ENCODE results near the gene NLRP12. TPM values are rescaled to one million over a fixed set of nuclear protein-coding genes. Genes with fewer than 3 reads are reported as not detected.

Gene NLRP12
- polyA plus RNA-seq, 2 of the 4 experiments (the other 2 are of a cell fraction) = 0.03 TPM

GRCh38 chr19:53786744-53787143 lies 37.4 kb downstream of the NLRP12 start:
- Histone ChIP-seq H3K4me3 (no peak overlapping the region), H3K9me3 (0 out of 3 replicates have a peak, but pooled peaks cover 6% of the 10 kb centered on the region), H3K27ac (no peak overlapping the region), H3K4me2 (no peak overlapping the region), H3K4me1 (no peaks in the 10 kb centered on the region)
- ChIA-PET CTCF (no interaction called here), POLR2A (no interaction called here)
- DNase-seq (ENCODE audit: low read depth in 1 of 2, low spot score in 1 of 2) (no peak), ATAC-seq (no peak), FAIRE-seq (no peak)
- 62% methylated on average over 7 of the region's 7 CpGs for WGBS (ENCODE audit: missing lambda C conversion rate)
- no peak for TF ChIP-seq USF2 (IDR thresholded peaks at IDR 0.05)
- TF ChIP-seq, protein P1, sequence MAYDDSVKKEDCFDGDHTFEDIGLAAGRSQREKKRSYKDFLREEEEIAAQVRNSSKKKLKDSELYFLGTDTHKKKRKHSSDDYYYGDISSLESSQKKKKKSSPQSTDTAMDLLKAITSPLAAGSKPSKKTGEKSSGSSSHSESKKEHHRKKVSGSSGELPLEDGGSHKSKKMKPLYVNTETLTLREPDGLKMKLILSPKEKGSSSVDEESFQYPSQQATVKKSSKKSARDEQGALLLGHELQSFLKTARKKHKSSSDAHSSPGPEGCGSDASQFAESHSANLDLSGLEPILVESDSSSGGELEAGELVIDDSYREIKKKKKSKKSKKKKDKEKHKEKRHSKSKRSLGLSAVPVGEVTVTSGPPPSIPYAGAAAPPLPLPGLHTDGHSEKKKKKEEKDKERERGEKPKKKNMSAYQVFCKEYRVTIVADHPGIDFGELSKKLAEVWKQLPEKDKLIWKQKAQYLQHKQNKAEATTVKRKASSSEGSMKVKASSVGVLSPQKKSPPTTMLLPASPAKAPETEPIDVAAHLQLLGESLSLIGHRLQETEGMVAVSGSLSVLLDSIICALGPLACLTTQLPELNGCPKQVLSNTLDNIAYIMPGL (CRISPR knock-in tag; IDR thresholded peaks at IDR 0.05; ENCODE audit: borderline replicate concordance) = no peak
- TF ChIP-seq FOXS1 (CRISPR knock-in tag; IDR thresholded peaks at IDR 0.05) = no peak
- TF ChIP-seq, protein P2, sequence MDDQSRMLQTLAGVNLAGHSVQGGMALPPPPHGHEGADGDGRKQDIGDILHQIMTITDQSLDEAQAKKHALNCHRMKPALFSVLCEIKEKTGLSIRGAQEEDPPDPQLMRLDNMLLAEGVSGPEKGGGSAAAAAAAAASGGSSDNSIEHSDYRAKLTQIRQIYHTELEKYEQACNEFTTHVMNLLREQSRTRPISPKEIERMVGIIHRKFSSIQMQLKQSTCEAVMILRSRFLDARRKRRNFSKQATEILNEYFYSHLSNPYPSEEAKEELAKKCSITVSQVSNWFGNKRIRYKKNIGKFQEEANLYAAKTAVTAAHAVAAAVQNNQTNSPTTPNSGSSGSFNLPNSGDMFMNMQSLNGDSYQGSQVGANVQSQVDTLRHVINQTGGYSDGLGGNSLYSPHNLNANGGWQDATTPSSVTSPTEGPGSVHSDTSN (IDR thresholded peaks at IDR 0.05) = no peak
- no peak for TF ChIP-seq CBX2 (IDR thresholded peaks at IDR 0.05; ENCODE audit: borderline replicate concordance, low read depth)
- TF ChIP-seq, protein P3, sequence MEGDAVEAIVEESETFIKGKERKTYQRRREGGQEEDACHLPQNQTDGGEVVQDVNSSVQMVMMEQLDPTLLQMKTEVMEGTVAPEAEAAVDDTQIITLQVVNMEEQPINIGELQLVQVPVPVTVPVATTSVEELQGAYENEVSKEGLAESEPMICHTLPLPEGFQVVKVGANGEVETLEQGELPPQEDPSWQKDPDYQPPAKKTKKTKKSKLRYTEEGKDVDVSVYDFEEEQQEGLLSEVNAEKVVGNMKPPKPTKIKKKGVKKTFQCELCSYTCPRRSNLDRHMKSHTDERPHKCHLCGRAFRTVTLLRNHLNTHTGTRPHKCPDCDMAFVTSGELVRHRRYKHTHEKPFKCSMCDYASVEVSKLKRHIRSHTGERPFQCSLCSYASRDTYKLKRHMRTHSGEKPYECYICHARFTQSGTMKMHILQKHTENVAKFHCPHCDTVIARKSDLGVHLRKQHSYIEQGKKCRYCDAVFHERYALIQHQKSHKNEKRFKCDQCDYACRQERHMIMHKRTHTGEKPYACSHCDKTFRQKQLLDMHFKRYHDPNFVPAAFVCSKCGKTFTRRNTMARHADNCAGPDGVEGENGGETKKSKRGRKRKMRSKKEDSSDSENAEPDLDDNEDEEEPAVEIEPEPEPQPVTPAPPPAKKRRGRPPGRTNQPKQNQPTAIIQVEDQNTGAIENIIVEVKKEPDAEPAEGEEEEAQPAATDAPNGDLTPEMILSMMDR (IDR thresholded peaks at IDR 0.05) = no peak
- no peak for TF ChIP-seq SREBF2 (IDR thresholded peaks at IDR 0.05)
- TF ChIP-seq HOXA7 (CRISPR knock-in tag; IDR thresholded peaks at IDR 0.05) = no peak

DNA sequence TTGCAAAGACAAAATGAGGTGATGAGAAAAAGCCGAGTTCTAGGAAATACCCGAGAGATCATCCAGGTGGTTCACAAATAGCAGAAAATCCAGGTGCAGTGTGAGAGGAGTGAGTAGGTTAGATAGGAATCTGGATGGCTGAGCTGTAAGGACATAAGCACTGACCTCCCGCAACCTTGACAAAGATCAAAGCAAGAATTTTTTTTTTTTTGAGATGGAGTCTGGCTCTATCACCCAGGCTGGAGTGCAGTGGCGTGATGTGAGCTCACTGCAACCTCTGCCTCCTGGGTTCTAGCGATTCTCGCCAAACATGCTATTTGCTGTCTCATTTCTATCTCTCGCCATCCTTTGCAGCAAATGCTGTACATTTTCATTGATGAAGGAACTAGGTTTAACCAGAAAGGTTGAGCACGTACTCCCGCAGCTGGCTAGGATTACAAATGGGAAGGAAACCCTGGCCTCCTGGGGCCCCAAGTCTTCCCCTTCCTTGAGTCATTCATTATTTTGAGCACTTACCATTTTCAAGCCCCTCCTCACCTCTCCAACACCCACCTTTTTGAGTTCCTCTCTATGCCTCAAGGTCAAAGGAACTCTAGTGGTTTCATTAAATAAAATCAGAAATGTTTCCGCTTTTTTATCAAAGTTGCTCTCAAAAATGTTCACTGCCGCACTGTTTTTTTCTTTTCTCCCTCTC lies 38.8 kb downstream of the NLRP12 start:
- WGBS (ENCODE audit: missing lambda C conversion rate) = 48% methylated on average over 11 of the region's 11 CpGs
- TF ChIP-seq CHD2 (IDR thresholded peaks at IDR 0.05; ENCODE audit: low read length, partially characterized antibody) = no peak
- no peak for TF ChIP-seq E2F6 (IDR thresholded peaks at IDR 0.05; ENCODE audit: borderline replicate concordance, low read depth)
- TF ChIP-seq ZNF302 (CRISPR knock-in tag; IDR thresholded peaks at IDR 0.05) = no peak
- TF ChIP-seq MAX (IDR thresholded peaks at IDR 0.05) = no peak
- no peak for TF ChIP-seq FOSB (CRISPR knock-in tag; IDR thresholded peaks at IDR 0.05)
- TF ChIP-seq EHF (CRISPR knock-in tag; IDR thresholded peaks at IDR 0.05) = no peak
- TF ChIP-seq EHMT2 (IDR thresholded peaks at IDR 0.05; ENCODE audit: low read depth) = no peak
- no peak overlapping the region for H3K4me2 ChIP-seq
- FAIRE-seq (no peak), ATAC-seq (no peak), DNase-seq (ENCODE audit: low read depth in 1 of 2, low spot score in 1 of 2) (no peak)
- H3K4me1 ChIP-seq = no peaks in the 10 kb centered on the region
- ChIA-PET CTCF (interaction anchor here (0.6 to 1.2 kb wide), 4 partner anchors 8 to 365 kb away, joined by 3 read pairs; no protein-coding TSS in a partner anchor), POLR2A (no interaction called here)
- no peak overlapping the region for H3K27ac ChIP-seq
- 0 out of 3 replicates have a peak, but pooled peaks cover 6% of the 10 kb centered on the region for H3K9me3 ChIP-seq
- H3K4me3 ChIP-seq = no peak overlapping the region

DNA sequence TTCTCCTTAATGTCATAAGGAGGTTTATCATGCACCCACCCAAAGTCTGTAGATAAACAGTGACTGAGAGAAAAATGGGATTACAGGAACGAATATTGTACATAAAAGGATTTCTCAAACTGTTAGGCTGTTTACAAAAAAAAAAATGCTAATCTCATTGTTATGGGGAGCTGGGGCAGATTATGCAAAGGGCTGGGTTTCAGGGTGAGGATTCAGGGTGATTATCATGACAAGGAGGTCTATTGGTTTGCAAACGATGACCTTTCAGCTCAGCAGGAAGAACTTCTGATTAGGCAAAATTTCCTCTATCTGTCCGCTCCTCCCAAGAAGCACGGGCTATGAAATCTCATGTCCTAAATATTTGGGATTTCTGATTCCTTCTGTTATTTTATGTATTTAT lies 41.4 kb downstream of the NLRP12 start:
- ATAC-seq = no peak
- no peak for FAIRE-seq
- Histone ChIP-seq H3K4me1 (no peaks in the 10 kb centered on the region), H3K4me3 (no peak overlapping the region), H3K27ac (no peak overlapping the region), H3K9me3 (0 out of 3 replicates have a peak, but pooled peaks cover 9% of the 10 kb centered on the region), H3K4me2 (no peak overlapping the region)
- 47% methylated on average over 4 of the region's 4 CpGs for WGBS (ENCODE audit: missing lambda C conversion rate)
- CTCF ChIA-PET = interaction anchor here (1.4 kb wide), 2 partner anchors 10 to 11 kb away, joined by 3 to 8 read pairs; no protein-coding TSS in a partner anchor
- no peak for DNase-seq (ENCODE audit: low read depth in 1 of 2, low spot score in 1 of 2)
- POLR2A ChIA-PET = no interaction called here
- TF ChIP-seq, protein P4, sequence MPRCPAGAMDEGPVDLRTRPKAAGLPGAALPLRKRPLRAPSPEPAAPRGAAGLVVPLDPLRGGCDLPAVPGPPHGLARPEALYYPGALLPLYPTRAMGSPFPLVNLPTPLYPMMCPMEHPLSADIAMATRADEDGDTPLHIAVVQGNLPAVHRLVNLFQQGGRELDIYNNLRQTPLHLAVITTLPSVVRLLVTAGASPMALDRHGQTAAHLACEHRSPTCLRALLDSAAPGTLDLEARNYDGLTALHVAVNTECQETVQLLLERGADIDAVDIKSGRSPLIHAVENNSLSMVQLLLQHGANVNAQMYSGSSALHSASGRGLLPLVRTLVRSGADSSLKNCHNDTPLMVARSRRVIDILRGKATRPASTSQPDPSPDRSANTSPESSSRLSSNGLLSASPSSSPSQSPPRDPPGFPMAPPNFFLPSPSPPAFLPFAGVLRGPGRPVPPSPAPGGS (IDR thresholded peaks at IDR 0.05) = no peak
- TF ChIP-seq NPAS2 (CRISPR knock-in tag; IDR thresholded peaks at IDR 0.05; ENCODE audit: borderline replicate concordance) (no peak), RARB (CRISPR knock-in tag; IDR thresholded peaks at IDR 0.05) (no peak), TP53 (CRISPR knock-in tag; IDR thresholded peaks at IDR 0.05) (no peak), POLR2A (IDR thresholded peaks at IDR 0.05; ENCODE audit: low read length) (no peak), RNF2 (IDR thresholded peaks at IDR 0.05; ENCODE audit: borderline replicate concordance, low read depth) (no peak), EHMT2 (IDR thresholded peaks at IDR 0.05; ENCODE audit: low read depth) (no peak), HOXA7 (CRISPR knock-in tag; IDR thresholded peaks at IDR 0.05) (no peak), NR3C1 (IDR thresholded peaks at IDR 0.05) (no peak), ZFP36 (IDR thresholded peaks at IDR 0.05; ENCODE audit: borderline replicate concordance, partially characterized antibody) (no peak), ATOH8 (CRISPR knock-in tag; IDR thresholded peaks at IDR 0.05; ENCODE audit: low read depth) (no peak), MYC (IDR thresholded peaks at IDR 0.05; ENCODE audit: borderline replicate concordance, low read length) (no peak), EHF (CRISPR knock-in tag; IDR thresholded peaks at IDR 0.05) (no peak)
